PC-3 (cell line): ENCODE data around the gene RPS6KA6. TPM values are rescaled to one million over a fixed set of nuclear protein-coding genes. Genes with fewer than 3 reads are reported as not detected.

ENCODE experiments used
- microRNA-seq: library from miRNA; unstranded; fragments of <30 nt; microRNA quantifications from one replicate; pipeline ENCODE4 v1.1.0, GENCODE V29; 2020; ENCODE audit not compliant: unreplicated experiment
- total RNA-seq: library from RNA; depleted of rRNA; stranded (reverse); fragments of >200 nt; gene quantifications from 2 replicates; pipeline ENCODE4 v1.2.3, GENCODE V29; 2014

The RPS6KA6 gene
- total RNA-seq, 1 experiment from 2014 or later: 3.6 TPM

Small RNA genes lying within 50 kb of the gene (microRNA-seq; reads per million reads assigned to microRNA genes)
- gene MIR548I4: not detected
